Measurements from ENCODE around the gene ZSCAN25.

The ZSCAN25 gene

DNA sequence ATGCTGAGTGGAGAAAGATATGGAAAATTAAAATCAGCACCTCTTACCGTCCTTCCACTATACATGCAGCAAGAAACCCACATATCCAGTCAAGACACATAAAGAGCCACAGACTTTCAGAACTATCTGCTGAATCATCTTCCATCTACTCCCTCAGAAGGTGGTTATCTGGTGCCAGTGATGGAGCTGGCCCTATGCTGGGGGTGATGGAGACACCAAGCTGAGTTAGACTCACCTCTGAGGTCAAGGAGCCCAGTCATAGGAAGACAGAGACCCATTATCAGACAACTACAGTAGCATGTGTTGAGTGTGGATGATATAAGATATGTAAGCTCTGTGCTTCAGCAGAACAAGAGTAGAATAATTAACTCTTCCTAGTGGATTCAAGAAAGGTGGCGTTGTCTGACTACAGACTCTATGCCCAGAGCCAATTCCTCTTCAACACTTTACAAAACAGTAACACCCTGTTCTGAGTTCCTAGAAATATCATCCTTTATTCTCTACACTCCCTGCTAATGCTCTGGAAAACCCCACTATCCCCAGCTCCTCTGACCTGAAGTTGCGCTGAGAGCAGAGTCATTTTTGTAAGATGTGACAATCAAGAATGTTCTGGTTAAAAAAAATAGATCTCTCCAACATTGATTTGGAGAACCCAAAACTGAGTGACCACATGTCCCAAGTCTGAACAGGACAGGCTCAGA lies 48.7 kb downstream of the ZSCAN25 start:
- no peak overlapping the region for H3K9ac ChIP-seq (ENCODE audit: low read length)
- no peak overlapping the region for H2BK15ac ChIP-seq (replicated peaks; ENCODE audit: low read depth)
- H3K4me2 ChIP-seq (ENCODE audit: low read length): no peak overlapping the region
- H3K23ac ChIP-seq (ENCODE audit: low read length): no peak overlapping the region
- no peak for DNase-seq
- no peak overlapping the region for H3K56ac ChIP-seq (ENCODE audit: low read length)
- no peak overlapping the region for H3K18ac ChIP-seq (ENCODE audit: low read length)
- no peak overlapping the region for H2BK5ac ChIP-seq (ENCODE audit: low read length)
- H4K5ac ChIP-seq (ENCODE audit: low read length): no peak overlapping the region
- no peak overlapping the region for H3K27ac ChIP-seq (ENCODE audit: low read depth, low read length)
- WGBS (ENCODE audit: extremely low coverage, insufficient coverage, low lambda C conversion rate): no CpG with 5 or more reads among the region's 3 CpGs
- H3K36me3 ChIP-seq (ENCODE audit: control insufficient read depth, insufficient read depth, low read length): no peaks in the 10 kb centered on the region
- no peaks in the 10 kb centered on the region for H3K79me1 ChIP-seq (ENCODE audit: low read length)
- H3K27me3 ChIP-seq (ENCODE audit: insufficient read depth, low read length, poor library complexity): no peaks in the 10 kb centered on the region
- H3K79me2 ChIP-seq (ENCODE audit: control insufficient read depth, insufficient read depth, low read length): no peaks in the 10 kb centered on the region
- no peak overlapping the region for H2AK5ac ChIP-seq (ENCODE audit: low read length)
- no peak overlapping the region for H2BK120ac ChIP-seq (ENCODE audit: low read depth, low read length)
- no peak overlapping the region for H3K4me3 ChIP-seq (ENCODE audit: low read length)
- H4K8ac ChIP-seq (ENCODE audit: low read depth, low read length): no peak overlapping the region
- no peaks in the 10 kb centered on the region for H3K4me1 ChIP-seq (ENCODE audit: control insufficient read depth, low read depth, low read length)
- no peak overlapping the region for H3K4ac ChIP-seq (ENCODE audit: low read depth, low read length)

DNA sequence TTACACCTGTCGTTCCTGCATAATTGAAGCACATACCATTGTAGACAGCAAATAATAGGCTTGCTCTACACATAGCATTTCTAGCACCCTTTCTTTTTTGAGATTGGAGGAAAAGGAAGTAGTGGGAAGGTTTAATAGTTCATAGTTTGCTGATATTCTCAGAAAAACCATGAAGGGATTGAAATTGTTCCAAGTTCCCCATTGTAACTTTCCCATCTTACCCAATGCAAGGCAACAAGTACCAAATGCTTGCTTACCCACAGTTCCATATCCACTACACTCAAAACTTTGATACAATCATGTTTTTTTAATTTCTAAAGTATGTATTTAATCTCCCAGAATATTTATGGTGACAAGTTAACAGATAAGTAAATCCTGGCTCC lies 49.3 kb downstream of the ZSCAN25 start:
- no peak overlapping the region for H3K18ac ChIP-seq (ENCODE audit: low read length)
- H2AK5ac ChIP-seq (ENCODE audit: low read length): no peak overlapping the region
- no peak overlapping the region for H3K23ac ChIP-seq (ENCODE audit: low read length)
- H3K4me2 ChIP-seq (ENCODE audit: low read length): no peak overlapping the region
- H4K8ac ChIP-seq (ENCODE audit: low read depth, low read length): no peak overlapping the region
- no peaks in the 10 kb centered on the region for H3K79me2 ChIP-seq (ENCODE audit: control insufficient read depth, insufficient read depth, low read length)
- no peak overlapping the region for H3K9ac ChIP-seq (ENCODE audit: low read length)
- no peak overlapping the region for H2BK15ac ChIP-seq (replicated peaks; ENCODE audit: low read depth)
- no CpG with 5 or more reads among the region's 1 CpG for WGBS (ENCODE audit: extremely low coverage, insufficient coverage, low lambda C conversion rate)
- no peaks in the 10 kb centered on the region for H3K27me3 ChIP-seq (ENCODE audit: insufficient read depth, low read length, poor library complexity)
- H3K36me3 ChIP-seq (ENCODE audit: control insufficient read depth, insufficient read depth, low read length): no peaks in the 10 kb centered on the region
- no peak overlapping the region for H4K5ac ChIP-seq (ENCODE audit: low read length)
- H3K4me1 ChIP-seq (ENCODE audit: control insufficient read depth, low read depth, low read length): no peaks in the 10 kb centered on the region
- H3K4me3 ChIP-seq (ENCODE audit: low read length): no peak overlapping the region
- H3K4ac ChIP-seq (ENCODE audit: low read depth, low read length): no peak overlapping the region
- H3K79me1 ChIP-seq (ENCODE audit: low read length): no peaks in the 10 kb centered on the region
- no peak overlapping the region for H3K56ac ChIP-seq (ENCODE audit: low read length)
- H3K27ac ChIP-seq (ENCODE audit: low read depth, low read length): no peak overlapping the region
- H2BK120ac ChIP-seq (ENCODE audit: low read depth, low read length): no peak overlapping the region
- no peak for DNase-seq
- H2BK5ac ChIP-seq (ENCODE audit: low read length): no peak overlapping the region

GRCh38 chr7:99667179-99667578 lies 50.4 kb downstream of the ZSCAN25 start:
- Histone ChIP-seq H3K4me1 (ENCODE audit: control insufficient read depth, low read depth, low read length) (no peaks in the 10 kb centered on the region), H2BK15ac (replicated peaks; ENCODE audit: low read depth) (no peak overlapping the region), H3K79me2 (ENCODE audit: control insufficient read depth, insufficient read depth, low read length) (no peaks in the 10 kb centered on the region), H3K36me3 (ENCODE audit: control insufficient read depth, insufficient read depth, low read length) (no peaks in the 10 kb centered on the region), H2AK5ac (ENCODE audit: low read length) (no peak overlapping the region), H3K9ac (ENCODE audit: low read length) (no peak overlapping the region), H2BK5ac (ENCODE audit: low read length) (no peak overlapping the region), H3K23ac (ENCODE audit: low read length) (no peak overlapping the region), H4K5ac (ENCODE audit: low read length) (no peak overlapping the region), H2BK120ac (ENCODE audit: low read depth, low read length) (no peak overlapping the region), H3K79me1 (ENCODE audit: low read length) (no peaks in the 10 kb centered on the region), H3K4me2 (ENCODE audit: low read length) (no peak overlapping the region), H3K18ac (ENCODE audit: low read length) (no peak overlapping the region), H3K4ac (ENCODE audit: low read depth, low read length) (no peak overlapping the region), H3K4me3 (ENCODE audit: low read length) (no peak overlapping the region), H4K8ac (ENCODE audit: low read depth, low read length) (no peak overlapping the region), H3K56ac (ENCODE audit: low read length) (no peak overlapping the region), H3K27me3 (ENCODE audit: insufficient read depth, low read length, poor library complexity) (no peaks in the 10 kb centered on the region), H3K27ac (ENCODE audit: low read depth, low read length) (no peak overlapping the region)
- no peak for DNase-seq
- WGBS (ENCODE audit: extremely low coverage, insufficient coverage, low lambda C conversion rate): no CpG with 5 or more reads among the region's 2 CpGs

DNA sequence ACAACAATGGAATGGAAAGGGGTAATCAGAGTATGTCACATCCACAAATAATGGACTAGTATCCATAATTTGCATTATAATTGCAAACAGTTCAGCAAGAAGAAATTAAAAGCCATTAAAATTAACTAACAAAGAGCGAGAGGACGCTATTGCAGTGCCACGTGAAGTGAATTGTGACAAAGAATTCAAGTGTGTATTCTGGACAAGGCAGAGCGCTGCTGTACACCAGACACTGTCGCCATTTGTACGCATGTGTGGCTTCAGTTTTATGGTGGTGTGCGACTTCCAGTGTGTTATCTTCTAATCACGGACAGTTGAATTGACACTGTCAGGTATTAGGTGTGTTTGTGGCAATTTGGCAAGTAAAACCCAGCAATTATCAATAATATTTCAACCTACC lies 51.8 kb downstream of the ZSCAN25 start:
- no CpG with 5 or more reads among the region's 8 CpGs for WGBS (ENCODE audit: extremely low coverage, insufficient coverage, low lambda C conversion rate)

GRCh38 chr7:99669782-99670181 lies 53.0 kb downstream of the ZSCAN25 start:
- H2BK5ac ChIP-seq (ENCODE audit: low read length): no peak overlapping the region
- H3K4me3 ChIP-seq (ENCODE audit: low read length): no peak overlapping the region
- H2BK120ac ChIP-seq (ENCODE audit: low read depth, low read length): no peak overlapping the region
- H4K5ac ChIP-seq (ENCODE audit: low read length): no peak overlapping the region
- H4K8ac ChIP-seq (ENCODE audit: low read depth, low read length): no peak overlapping the region
- no peak overlapping the region for H3K23ac ChIP-seq (ENCODE audit: low read length)
- H3K79me2 ChIP-seq (ENCODE audit: control insufficient read depth, insufficient read depth, low read length): no peaks in the 10 kb centered on the region
- WGBS (ENCODE audit: extremely low coverage, insufficient coverage, low lambda C conversion rate): no CpG with 5 or more reads among the region's 3 CpGs
- H2AK5ac ChIP-seq (ENCODE audit: low read length): no peak overlapping the region
- no peak overlapping the region for H3K9ac ChIP-seq (ENCODE audit: low read length)
- no peaks in the 10 kb centered on the region for H3K4me1 ChIP-seq (ENCODE audit: control insufficient read depth, low read depth, low read length)
- no peak overlapping the region for H3K18ac ChIP-seq (ENCODE audit: low read length)
- no peak overlapping the region for H3K4me2 ChIP-seq (ENCODE audit: low read length)
- DNase-seq: no peak
- H3K4ac ChIP-seq (ENCODE audit: low read depth, low read length): no peak overlapping the region
- no peaks in the 10 kb centered on the region for H3K36me3 ChIP-seq (ENCODE audit: control insufficient read depth, insufficient read depth, low read length)
- H3K27me3 ChIP-seq (ENCODE audit: insufficient read depth, low read length, poor library complexity): no peaks in the 10 kb centered on the region
- no peak overlapping the region for H3K27ac ChIP-seq (ENCODE audit: low read depth, low read length)
- no peak overlapping the region for H2BK15ac ChIP-seq (replicated peaks; ENCODE audit: low read depth)
- H3K56ac ChIP-seq (ENCODE audit: low read length): no peak overlapping the region
- H3K79me1 ChIP-seq (ENCODE audit: low read length): no peaks in the 10 kb centered on the region

More for the DNA sequence above, 51.8 kb downstream of the ZSCAN25 start:
- no peak overlapping the region for H2BK15ac ChIP-seq (replicated peaks; ENCODE audit: low read depth)
- H3K27ac ChIP-seq (ENCODE audit: low read depth, low read length): no peak overlapping the region
- H3K18ac ChIP-seq (ENCODE audit: low read length): no peak overlapping the region
- no peak overlapping the region for H2BK120ac ChIP-seq (ENCODE audit: low read depth, low read length)
- no peak overlapping the region for H4K5ac ChIP-seq (ENCODE audit: low read length)
- no peaks in the 10 kb centered on the region for H3K36me3 ChIP-seq (ENCODE audit: control insufficient read depth, insufficient read depth, low read length)
- H3K4ac ChIP-seq (ENCODE audit: low read depth, low read length): no peak overlapping the region
- no peak overlapping the region for H3K4me2 ChIP-seq (ENCODE audit: low read length)
- no peaks in the 10 kb centered on the region for H3K4me1 ChIP-seq (ENCODE audit: control insufficient read depth, low read depth, low read length)
- H2AK5ac ChIP-seq (ENCODE audit: low read length): no peak overlapping the region
- no peak for DNase-seq
- no peaks in the 10 kb centered on the region for H3K79me2 ChIP-seq (ENCODE audit: control insufficient read depth, insufficient read depth, low read length)
- no peak overlapping the region for H3K23ac ChIP-seq (ENCODE audit: low read length)
- H3K27me3 ChIP-seq (ENCODE audit: insufficient read depth, low read length, poor library complexity): no peaks in the 10 kb centered on the region
- no peaks in the 10 kb centered on the region for H3K79me1 ChIP-seq (ENCODE audit: low read length)
- no peak overlapping the region for H3K9ac ChIP-seq (ENCODE audit: low read length)
- H4K8ac ChIP-seq (ENCODE audit: low read depth, low read length): no peak overlapping the region
- no peak overlapping the region for H3K4me3 ChIP-seq (ENCODE audit: low read length)
- H2BK5ac ChIP-seq (ENCODE audit: low read length): no peak overlapping the region
- H3K56ac ChIP-seq (ENCODE audit: low read length): no peak overlapping the region

DNA sequence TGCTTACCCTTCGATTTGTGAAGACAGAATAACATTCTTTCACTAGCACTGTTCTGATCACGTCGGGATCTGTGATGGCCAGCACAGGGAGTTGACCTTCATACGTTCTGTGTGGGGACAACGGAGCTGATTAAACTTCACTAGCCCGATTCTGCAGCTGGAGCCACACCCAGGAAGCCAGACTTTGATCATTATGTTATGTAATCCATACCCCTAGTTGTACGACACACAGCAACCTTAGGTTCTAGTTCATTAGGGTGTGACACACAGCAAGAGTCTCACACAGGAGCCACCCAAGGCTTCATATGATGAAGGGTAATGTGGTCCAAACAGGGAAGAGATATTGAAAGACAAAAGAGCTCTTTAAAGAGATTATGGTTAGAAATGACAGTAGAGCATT lies 55.8 kb downstream of the ZSCAN25 start:
- H3K79me2 ChIP-seq (ENCODE audit: control insufficient read depth, insufficient read depth, low read length): no peaks in the 10 kb centered on the region

More for the DNA sequence above, 55.8 kb downstream of the ZSCAN25 start:
- Histone ChIP-seq H3K56ac (ENCODE audit: low read length) (no peak overlapping the region), H3K79me1 (ENCODE audit: low read length) (no peaks in the 10 kb centered on the region), H3K4me1 (ENCODE audit: control insufficient read depth, low read depth, low read length) (no peaks in the 10 kb centered on the region), H2BK15ac (replicated peaks; ENCODE audit: low read depth) (no peak overlapping the region), H3K27ac (ENCODE audit: low read depth, low read length) (no peak overlapping the region), H3K27me3 (ENCODE audit: insufficient read depth, low read length, poor library complexity) (no peaks in the 10 kb centered on the region), H2BK5ac (ENCODE audit: low read length) (no peak overlapping the region), H3K23ac (ENCODE audit: low read length) (no peak overlapping the region), H3K36me3 (ENCODE audit: control insufficient read depth, insufficient read depth, low read length) (no peaks in the 10 kb centered on the region), H3K4ac (ENCODE audit: low read depth, low read length) (no peak overlapping the region), H3K4me3 (ENCODE audit: low read length) (no peak overlapping the region), H3K9ac (ENCODE audit: low read length) (no peak overlapping the region), H3K4me2 (ENCODE audit: low read length) (no peak overlapping the region), H3K18ac (ENCODE audit: low read length) (no peak overlapping the region), H4K8ac (ENCODE audit: low read depth, low read length) (no peak overlapping the region), H4K5ac (ENCODE audit: low read length) (no peak overlapping the region), H2BK120ac (ENCODE audit: low read depth, low read length) (no peak overlapping the region), H2AK5ac (ENCODE audit: low read length) (no peak overlapping the region)
- DNase-seq: no peak
- WGBS (ENCODE audit: extremely low coverage, insufficient coverage, low lambda C conversion rate): no CpG with 5 or more reads among the region's 7 CpGs
